Fibroblast of lung (primary cell): Measurements from ENCODE around the gene CNOT1. TPM values are rescaled to one million over a fixed set of nuclear protein-coding genes. Genes with fewer than 3 reads are reported as not detected.
"Not testable (repeated sequence)": the region's sequence is repeated elsewhere in the genome, so short reads cannot be mapped to it uniquely, and the experiment has no call there.

Source experiments
- DNase-seq, 2 donors: peaks; one replicate each; pipeline versions ENCODE4 v3.0.0 to v3.0.0-alpha.2; 2010; ENCODE audit warnings: low read depth in 2 of 2
- H2AFZ ChIP-seq: 2 replicates; pipeline ENCODE4 v1.5.1; 2012; ENCODE audit warnings: low read length, control low read depth, inconsistent platforms
- H3K27ac ChIP-seq: 2 replicates; pipeline ENCODE4 v1.5.1; 2011; ENCODE audit warnings: low read length, control low read depth; ENCODE audit not compliant: insufficient read depth
- H3K27me3 ChIP-seq: 2 replicates; pipeline ENCODE4 v1.5.1; 2011; ENCODE audit warnings: mild to moderate bottlenecking, low read length; ENCODE audit not compliant: control insufficient read depth, insufficient read depth
- H3K36me3 ChIP-seq: 2 replicates; pipeline ENCODE4 v1.5.1; 2011; ENCODE audit warnings: low read length; ENCODE audit not compliant: control insufficient read depth, insufficient read depth
- H3K4me1 ChIP-seq: 2 replicates; pipeline ENCODE4 v1.5.1; 2011; ENCODE audit warnings: low read length; ENCODE audit not compliant: control insufficient read depth, insufficient read depth; ENCODE audit errors: extremely low read depth
- H3K4me2 ChIP-seq: 2 replicates; pipeline ENCODE4 v1.5.1; 2011; ENCODE audit warnings: low read length, control low read depth; ENCODE audit not compliant: insufficient read depth; ENCODE audit errors: extremely low read depth
- H3K4me3 ChIP-seq, 4 experiments: fragments of 200-600 bp in 1 of 4; sonication (generic) in 1 of 4; replicated peaks in 1 of 4; 2 replicates each; pipeline ENCODE4 v1.5.1; 2011 to 2016; ENCODE audit warnings: low read length in 4 of 4, low read depth in 3 of 4, mild to moderate bottlenecking in 3 of 4, control low read depth in 2 of 4, inconsistent platforms in 1 of 4, mixed read lengths in 1 of 4; ENCODE audit not compliant: insufficient read depth in 1 of 4; ENCODE audit errors: control extremely low read depth in 1 of 4
- H3K79me2 ChIP-seq: 2 replicates; pipeline ENCODE4 v1.5.1; 2012; ENCODE audit warnings: mild to moderate bottlenecking, low read length, inconsistent platforms; ENCODE audit not compliant: control insufficient read depth, insufficient read depth
- H3K9ac ChIP-seq: 2 replicates; pipeline ENCODE4 v1.5.1; 2011; ENCODE audit warnings: mild to moderate bottlenecking, low read length, control low read depth; ENCODE audit not compliant: insufficient read depth
- H3K9me3 ChIP-seq: 2 replicates; pipeline ENCODE4 v1.5.1; 2012; ENCODE audit warnings: low read depth, low read length; ENCODE audit not compliant: control insufficient read depth, insufficient read depth
- H4K20me1 ChIP-seq: 2 replicates; pipeline ENCODE4 v1.5.1; 2011; ENCODE audit warnings: low read length; ENCODE audit not compliant: control insufficient read depth, insufficient read depth; ENCODE audit errors: extremely low read depth
- EZH2 ChIP-seq: IDR thresholded peaks from 2 replicates; pipeline ENCODE4 v1.5.1; 2012; ENCODE audit warnings: low read length, control low read depth, mild to moderate bottlenecking; ENCODE audit errors: missing control alignments
- polyA plus RNA-seq, 2 donors: library from polyadenylated mRNA; depleted of rRNA in 1 of 2; stranded (reverse) in 1 of 2; unstranded in 1 of 2; fragments of >200 nt; gene quantifications; 2 replicates each; pipeline ENCODE4 v1.2.1, GENCODE V29; 2011 to 2012; ENCODE audit warnings: missing spikeins in 1 of 2
- total RNA-seq: library from RNA; depleted of rRNA; stranded (reverse); fragments of >200 nt; gene quantifications from 2 replicates; pipeline ENCODE4 v1.2.1, GENCODE V29; 2014
- TF ChIP-seq, protein P1 (sequence below), 2 donors: IDR thresholded peaks in 1 of 2; conservative IDR thresholded peaks in 1 of 2; 1 replicate in 1 of 2; 2 replicates in 1 of 2; pipeline ENCODE4 v1.5.1; 2011 to 2012; ENCODE audit warnings: low read length in 2 of 2, control low read depth in 1 of 2, inconsistent platforms in 1 of 2, low read depth in 1 of 2, mild to moderate bottlenecking in 1 of 2

CNOT1 gene
- total and polyA plus RNA-seq, 2 donors (not counting 1 experiment from before 2014, with no cell fraction given): 59.0 to 162 TPM

DNA sequence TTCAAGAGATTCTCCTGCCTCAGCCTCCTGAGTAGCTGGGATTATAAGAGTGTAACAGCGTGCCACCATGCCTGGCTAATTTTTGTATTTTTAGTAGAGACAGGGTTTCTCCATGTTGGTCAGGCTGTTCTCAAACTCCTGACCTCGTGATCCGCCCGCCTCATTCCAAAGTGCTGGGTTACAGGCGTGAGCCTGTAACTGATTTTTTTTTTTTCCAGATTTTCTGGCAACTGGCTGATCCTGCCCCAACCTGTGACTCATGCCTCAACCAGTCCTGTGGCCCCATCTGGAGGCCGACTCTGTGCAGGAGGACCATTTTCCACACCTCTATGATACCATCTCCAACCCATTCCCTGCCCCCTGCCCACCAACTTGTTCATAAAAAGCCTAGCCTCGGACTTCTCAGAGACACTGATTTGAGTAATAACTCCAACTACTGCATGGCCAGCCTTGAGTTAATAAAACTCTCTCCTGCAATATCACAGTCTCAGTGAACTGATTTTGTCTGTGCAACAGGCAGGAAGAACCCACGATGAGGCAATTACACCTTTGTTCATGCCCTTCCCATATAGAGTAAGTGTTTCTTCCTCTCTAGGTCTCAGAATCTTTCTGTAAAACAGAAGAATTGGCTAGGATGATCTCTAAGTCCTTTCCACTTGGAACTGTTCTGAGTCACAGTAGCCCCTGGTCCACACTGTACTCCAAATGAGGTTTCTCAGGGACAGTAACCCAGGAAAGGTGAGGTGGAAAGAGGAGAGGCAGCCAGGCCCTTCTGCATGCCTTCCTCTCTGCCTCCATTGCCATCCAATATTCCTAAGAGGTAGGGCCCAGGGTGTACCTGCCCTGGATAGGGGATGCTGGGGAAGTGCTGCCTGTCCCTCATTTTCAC, 8.8 kb upstream of the CNOT1 start:
- peak; percentile 87 to 90 for DNase-seq
- Histone ChIP-seq H3K36me3 (no peaks in the 10 kb centered on the region), H3K4me2 (no peak overlapping the region), H4K20me1 (no peaks in the 10 kb centered on the region), H3K79me2 (no peaks in the 10 kb centered on the region), H3K9me3 (no peaks in the 10 kb centered on the region), H3K4me1 (peaks cover 3% of the 10 kb centered on the region), H3K9ac (no peak overlapping the region), H3K27me3 (no peaks in the 10 kb centered on the region), H3K4me3 (no peak overlapping the region), H3K27ac (no peak overlapping the region), H2AFZ (no peak overlapping the region)
- TF ChIP-seq EZH2: no peak
- TF ChIP-seq, protein P1, sequence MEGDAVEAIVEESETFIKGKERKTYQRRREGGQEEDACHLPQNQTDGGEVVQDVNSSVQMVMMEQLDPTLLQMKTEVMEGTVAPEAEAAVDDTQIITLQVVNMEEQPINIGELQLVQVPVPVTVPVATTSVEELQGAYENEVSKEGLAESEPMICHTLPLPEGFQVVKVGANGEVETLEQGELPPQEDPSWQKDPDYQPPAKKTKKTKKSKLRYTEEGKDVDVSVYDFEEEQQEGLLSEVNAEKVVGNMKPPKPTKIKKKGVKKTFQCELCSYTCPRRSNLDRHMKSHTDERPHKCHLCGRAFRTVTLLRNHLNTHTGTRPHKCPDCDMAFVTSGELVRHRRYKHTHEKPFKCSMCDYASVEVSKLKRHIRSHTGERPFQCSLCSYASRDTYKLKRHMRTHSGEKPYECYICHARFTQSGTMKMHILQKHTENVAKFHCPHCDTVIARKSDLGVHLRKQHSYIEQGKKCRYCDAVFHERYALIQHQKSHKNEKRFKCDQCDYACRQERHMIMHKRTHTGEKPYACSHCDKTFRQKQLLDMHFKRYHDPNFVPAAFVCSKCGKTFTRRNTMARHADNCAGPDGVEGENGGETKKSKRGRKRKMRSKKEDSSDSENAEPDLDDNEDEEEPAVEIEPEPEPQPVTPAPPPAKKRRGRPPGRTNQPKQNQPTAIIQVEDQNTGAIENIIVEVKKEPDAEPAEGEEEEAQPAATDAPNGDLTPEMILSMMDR (conservative IDR thresholded peaks at IDR 0.05 in 1 of 2, IDR thresholded peaks at IDR 0.05 in 1 of 2; ENCODE audit: low read depth in 1 of 2, low read length in 2 of 2): peak; percentile 36 to 58

DNA sequence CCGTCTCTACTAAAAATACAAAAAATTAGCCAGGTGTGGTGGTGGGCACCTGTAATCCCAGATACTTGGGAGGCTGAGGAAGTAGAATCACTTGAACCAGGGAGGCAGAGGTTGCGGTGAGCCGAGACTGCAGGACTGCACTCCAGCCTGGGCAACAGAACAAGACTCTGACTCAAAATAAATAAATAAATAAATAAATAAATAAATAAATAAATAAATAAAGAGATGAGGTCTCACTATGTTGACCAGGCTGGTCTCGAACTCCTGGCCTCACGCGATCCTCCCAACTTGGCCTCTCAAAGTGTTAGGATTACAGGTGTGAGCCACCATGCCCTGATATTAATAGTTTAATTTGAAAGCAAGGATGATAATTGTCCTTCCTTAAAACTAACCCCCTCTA, 7.4 kb upstream of the CNOT1 start:
- H3K9ac ChIP-seq, H4K20me1 ChIP-seq, H3K27me3 ChIP-seq, H3K4me1 ChIP-seq, H3K4me3 ChIP-seq, DNase-seq, H3K9me3 ChIP-seq, H3K4me2 ChIP-seq, H3K79me2 ChIP-seq, H3K27ac ChIP-seq, H3K36me3 ChIP-seq, H2AFZ ChIP-seq: not testable (repeated sequence)

DNA sequence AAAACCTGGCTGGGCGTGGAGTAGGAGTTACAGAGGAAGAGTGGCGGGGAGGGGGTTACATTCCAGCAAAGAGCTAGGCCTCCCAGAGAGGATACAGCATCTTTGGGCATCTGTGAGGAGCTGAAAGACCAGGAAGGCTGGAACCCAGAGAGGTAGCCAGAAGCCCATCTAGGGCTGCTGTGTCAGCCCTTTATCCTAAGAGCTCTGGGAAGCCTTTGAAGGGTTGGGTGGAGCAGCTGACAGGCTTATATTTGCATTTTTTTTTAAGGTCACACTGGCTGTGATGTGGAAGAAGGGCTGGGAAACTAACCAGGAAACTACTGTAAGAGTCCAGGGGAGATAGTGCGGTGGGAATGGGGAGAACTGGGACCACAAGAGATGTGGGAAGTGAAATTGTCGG, 6.8 kb upstream of the CNOT1 start:
- H3K9ac ChIP-seq: no peak overlapping the region
- TF ChIP-seq, protein P1 (conservative IDR thresholded peaks at IDR 0.05 in 1 of 2, IDR thresholded peaks at IDR 0.05 in 1 of 2; ENCODE audit: low read depth in 1 of 2, low read length in 2 of 2): no peak
- TF ChIP-seq EZH2: no peak
- no peaks in the 10 kb centered on the region for H3K9me3 ChIP-seq
- no peaks in the 10 kb centered on the region for H3K27me3 ChIP-seq
- no peak overlapping the region for H2AFZ ChIP-seq
- H3K4me2 ChIP-seq: no peak overlapping the region
- no peak for DNase-seq
- H3K79me2 ChIP-seq: no peaks in the 10 kb centered on the region
- H4K20me1 ChIP-seq: no peaks in the 10 kb centered on the region
- no peaks in the 10 kb centered on the region for H3K36me3 ChIP-seq
- H3K4me3 ChIP-seq: no peak overlapping the region
- H3K27ac ChIP-seq: no peak overlapping the region
- H3K4me1 ChIP-seq: peaks cover 3% of the 10 kb centered on the region
